SHP77 treated with DMSO at 0.1 percent for 48 hours (cell line): ENCODE measurements around the gene CEP95.
A peak's percentile ranks its signal among the peaks of the same experiment; 100 is the strongest.
"Not testable (repeated sequence)": the region's sequence is repeated elsewhere in the genome, so short reads cannot be mapped to it uniquely, and the experiment has no call there.

Experiments used
- DNase-seq: peaks from one replicate; lab custom pipeline; 2025; lab: John Stamatoyannopoulos, UW

CEP95 gene

GRCh38 chr17:64495300-64495699 lies 11.5 kb upstream of the CEP95 start:
- DNase-seq = not testable (repeated sequence)

- DNase-seq = no peak
Measured at GRCh38 chr17:64496348-64496785, 10.4 kb upstream of the CEP95 start.

GRCh38 chr17:64496786-64497564 lies 9.8 kb upstream of the CEP95 start, which contains the start of gene POLG2:
POLG2 (minus strand) TSS chr17:64497054; CDS start chr17:64496968, 86 bp downstream.
- peak; percentile 83 for DNase-seq

DNA sequence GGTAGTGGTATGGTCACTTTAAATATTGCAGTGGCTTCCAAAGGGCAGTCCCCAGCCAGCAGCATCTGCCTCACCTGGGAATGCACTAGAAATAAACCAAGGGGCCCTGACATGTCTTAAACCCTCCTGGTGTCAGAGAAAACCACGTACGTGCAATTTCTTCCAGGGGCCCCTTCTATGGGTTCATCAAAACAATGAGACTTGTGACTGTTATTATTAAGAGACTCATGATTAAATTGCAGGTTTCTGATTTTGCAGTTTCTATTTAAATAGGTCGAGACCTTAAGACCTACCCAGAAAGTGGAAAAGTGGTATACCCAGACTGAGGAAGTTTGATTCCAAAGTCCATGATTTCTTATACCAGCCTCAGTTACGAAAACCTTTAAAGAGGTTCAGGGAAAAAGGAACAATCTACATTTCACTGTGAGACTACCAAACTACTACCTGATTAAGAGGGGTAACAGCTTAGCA lies 9.2 kb upstream of the CEP95 start:
- DNase-seq = no peak

DNA sequence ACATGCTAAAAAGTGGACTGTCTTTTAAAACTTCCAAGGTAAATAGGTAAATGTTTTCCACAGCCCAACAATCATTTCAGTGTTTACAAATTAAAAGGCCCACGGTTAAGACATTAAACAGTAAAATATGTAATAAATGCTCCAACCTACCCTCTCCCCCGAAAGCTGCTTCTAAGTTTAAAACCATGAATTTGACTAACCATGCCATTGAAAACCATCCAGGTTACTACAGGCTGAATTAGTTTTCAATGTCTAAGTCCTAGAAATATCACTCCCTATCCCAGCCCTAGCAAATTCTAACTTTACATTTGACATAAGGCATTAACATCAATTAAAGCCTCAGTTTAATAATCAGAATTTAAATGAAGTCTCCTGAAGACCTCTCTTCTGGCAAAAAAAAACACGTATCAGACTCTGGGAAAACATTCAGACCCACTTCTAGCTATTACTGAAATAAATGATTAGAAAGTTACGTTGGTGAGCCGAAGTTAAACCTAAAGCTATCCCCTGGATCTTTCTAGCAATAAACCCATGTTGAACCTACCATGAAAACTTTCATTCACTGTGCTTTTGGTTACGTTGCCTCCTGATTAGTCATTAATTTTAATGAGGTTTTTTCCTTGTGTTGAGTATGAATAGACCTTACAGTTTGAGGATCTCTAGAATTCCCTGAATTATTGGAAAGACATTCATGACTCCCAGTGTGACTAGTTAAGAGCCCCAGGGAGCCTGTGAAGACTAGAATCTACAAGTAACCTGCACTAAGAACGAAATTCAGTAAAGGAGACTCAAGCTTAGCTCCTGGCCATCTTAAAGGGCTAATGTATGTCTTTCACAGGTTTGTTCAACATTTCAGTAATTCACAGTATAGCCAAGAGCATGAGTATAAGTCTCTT lies 8.2 kb upstream of the CEP95 start:
- no peak for DNase-seq

- no peak for DNase-seq
Measured at GRCh38 chr17:64499805-64500486, 6.8 kb upstream of the CEP95 start.

DNA sequence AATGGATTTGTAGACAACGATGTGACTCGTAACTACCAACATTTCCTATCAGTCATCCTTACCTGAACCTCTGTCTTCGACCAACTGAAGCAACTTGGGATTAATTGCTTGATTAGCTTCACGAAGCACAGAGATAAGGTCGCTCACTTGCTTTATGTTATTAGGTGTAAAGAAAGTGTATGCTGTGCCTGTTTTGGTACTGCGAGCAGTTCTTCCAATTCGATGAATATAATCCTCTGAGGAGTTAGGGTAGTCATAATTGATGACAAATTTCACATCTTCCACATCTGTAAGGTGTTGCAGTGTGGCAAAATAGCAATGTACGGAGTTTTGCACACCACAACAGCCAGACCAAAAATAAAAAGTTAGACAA lies 6.3 kb upstream of the CEP95 start:
- no peak for DNase-seq

DNA sequence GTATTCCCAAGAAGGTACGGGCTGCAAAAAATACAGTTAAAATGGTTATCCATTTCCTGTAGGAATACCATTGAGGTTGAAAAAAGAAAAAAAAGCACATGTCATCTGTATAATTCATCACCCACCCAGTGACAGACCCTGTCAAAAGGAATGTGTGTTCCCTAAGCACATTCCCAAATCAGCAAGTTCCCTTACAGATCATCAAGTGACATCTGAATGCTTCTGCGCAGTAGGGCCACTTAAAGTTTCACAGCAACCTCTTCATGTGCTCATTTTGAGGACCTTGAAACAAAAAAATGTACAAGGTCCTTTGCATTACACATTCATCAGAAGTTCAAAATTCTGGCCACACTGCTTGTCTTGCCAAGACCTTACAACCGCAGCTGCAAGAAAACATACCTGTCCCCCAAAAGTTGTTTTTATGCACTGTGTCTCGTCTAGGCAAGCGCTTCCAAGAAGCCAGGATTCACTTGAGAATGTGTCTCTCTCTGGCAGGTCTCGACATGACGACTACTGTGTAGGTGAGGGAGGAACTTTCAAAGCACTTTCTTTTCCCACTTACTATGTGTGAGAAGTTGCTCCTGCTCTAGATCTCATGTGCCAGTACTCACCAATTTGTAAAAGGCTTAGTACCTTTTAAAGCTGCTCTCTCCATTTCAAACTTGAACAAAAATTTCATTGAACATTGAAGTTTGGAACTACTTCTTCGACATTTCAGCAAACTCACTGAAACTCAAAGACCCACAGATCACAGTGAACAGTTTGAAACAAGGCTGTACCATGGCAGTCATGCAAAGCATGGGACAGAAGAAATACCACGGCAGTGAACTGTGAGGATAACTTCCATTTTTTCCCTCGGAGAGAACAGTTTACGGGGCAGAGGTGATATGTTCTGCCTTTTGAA lies 5.7 kb upstream of the CEP95 start:
- DNase-seq = no peak

DNA sequence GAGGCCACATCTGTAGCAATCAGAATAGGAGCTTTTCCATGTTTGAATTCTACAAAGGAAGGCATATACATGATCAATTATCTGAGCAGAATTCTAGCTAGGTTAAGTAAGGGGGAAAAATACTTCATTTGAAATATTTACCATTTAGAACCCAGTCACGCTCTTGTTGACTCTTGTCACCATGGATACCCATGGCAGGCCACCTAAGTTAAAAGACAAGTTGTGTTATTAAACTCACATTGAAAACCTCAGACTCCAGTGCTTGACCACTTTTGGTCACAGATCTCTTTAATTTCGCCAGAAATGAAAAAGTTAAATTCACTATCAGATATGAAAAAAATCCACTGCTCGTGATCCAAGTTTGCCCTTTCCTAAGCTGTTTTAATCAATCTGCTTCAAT lies 4.8 kb upstream of the CEP95 start:
- DNase-seq = no peak

DNA sequence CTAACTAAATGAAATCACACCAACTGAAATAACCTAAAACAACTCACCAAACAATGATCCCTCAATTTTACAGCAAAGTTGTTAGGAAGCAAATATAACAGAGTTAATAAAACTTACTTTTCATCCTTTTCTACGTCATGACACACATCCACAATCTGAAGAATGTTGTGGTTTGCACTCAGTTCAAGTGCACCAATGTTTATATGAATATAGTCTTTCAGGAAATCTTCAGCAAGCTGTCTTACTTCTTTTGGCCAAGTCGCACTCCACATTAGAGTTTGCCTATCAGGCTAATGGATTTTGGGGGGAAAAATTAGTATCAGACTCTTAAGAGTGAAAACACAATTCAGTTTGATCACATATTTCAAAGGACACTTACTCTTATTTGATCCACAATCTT lies 4.0 kb upstream of the CEP95 start:
- DNase-seq = no peak

GRCh38 chr17:64503341-64503740 lies 3.4 kb upstream of the CEP95 start:
- no peak for DNase-seq

DNA sequence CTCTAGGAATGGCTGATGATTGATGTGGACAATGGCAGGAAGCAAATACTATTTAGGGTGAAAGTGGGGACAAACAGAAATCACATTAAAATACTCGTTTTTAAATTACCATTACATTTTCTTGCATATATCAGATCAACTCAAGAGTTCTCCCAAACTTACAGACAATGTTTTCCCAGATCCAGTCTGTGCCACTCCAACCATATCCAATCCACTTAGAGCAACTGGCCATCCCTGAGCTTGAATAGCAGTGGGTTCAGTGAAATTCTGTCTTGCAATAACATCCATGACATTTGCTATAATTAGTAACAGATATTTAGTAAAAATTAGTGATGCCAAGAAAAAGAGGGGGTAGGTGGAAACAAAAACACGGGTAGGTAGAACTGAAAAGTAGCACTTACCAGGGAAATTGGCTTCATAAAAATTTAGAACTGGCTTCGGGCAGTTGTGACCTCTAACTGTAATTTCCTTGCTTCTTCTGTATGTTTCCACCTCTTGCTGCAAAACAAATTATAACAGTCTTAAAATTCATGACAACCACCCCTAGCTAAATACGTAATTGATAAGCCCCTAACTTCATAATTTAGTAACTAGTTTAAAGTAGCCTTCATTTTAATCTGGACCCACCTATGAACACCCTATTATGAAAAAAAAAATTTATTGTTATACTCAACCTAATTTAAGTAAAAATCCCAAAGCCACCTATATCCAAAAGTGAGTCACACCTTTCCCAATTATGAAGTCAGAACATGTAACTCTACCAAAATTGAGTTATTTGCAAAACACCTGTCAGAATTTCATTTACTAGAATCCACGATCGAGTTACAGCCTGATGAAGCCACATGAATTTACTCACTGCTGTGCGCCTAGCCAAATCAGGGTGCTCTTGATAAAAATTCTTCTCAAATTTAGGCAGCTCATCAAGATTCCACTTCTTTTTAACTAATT lies 2.7 kb upstream of the CEP95 start:
- DNase-seq = no peak

GRCh38 chr17:64504769-64505339 lies 1.9 kb upstream of the CEP95 start:
- DNase-seq = no peak

- peak; percentile 36 for DNase-seq
Measured at GRCh38 chr17:64505340-64506200, 1.2 kb upstream of the CEP95 start.

- peak; percentile 93 for DNase-seq
Measured at GRCh38 chr17:64506201-64506575, 589 bp upstream of the CEP95 start, which contains the start of gene DDX5. DDX5 (minus strand) TSS chr17:64506289; CDS start chr17:64506119, 170 bp downstream.

GRCh38 chr17:64507413-64507782 lies 621 bp downstream of the CEP95 start:
- peak; percentile 14 for DNase-seq

DNA sequence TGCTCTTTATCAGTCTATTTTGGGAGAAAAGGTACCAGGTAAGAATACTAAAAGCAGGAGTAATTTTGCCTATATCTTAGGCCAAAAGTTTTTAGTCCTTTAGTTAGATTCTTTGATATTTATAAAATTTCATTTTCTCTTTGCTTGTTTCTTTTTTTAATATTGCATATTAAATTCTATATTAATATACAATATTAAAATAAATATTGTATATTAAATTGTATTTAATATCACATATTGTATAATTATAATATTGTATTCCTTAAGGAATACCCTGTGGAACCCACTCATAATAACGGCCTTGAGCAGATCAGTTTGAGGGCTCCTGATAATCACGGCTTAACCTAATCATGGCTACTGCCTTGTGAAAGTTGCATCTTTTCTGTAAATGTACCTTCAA lies 1.9 kb downstream of the CEP95 start:
- no peak for DNase-seq

GRCh38 chr17:64509179-64509578 lies 2.4 kb downstream of the CEP95 start:
- DNase-seq = no peak

- no peak for DNase-seq
Measured at GRCh38 chr17:64515419-64515818, 8.6 kb downstream of the CEP95 start.
